ENCODE data around the gene BIRC5.
"Not testable (repeated sequence)": the region's sequence is repeated elsewhere in the genome, so short reads cannot be mapped to it uniquely, and the experiment has no call there.

The BIRC5 gene

DNA sequence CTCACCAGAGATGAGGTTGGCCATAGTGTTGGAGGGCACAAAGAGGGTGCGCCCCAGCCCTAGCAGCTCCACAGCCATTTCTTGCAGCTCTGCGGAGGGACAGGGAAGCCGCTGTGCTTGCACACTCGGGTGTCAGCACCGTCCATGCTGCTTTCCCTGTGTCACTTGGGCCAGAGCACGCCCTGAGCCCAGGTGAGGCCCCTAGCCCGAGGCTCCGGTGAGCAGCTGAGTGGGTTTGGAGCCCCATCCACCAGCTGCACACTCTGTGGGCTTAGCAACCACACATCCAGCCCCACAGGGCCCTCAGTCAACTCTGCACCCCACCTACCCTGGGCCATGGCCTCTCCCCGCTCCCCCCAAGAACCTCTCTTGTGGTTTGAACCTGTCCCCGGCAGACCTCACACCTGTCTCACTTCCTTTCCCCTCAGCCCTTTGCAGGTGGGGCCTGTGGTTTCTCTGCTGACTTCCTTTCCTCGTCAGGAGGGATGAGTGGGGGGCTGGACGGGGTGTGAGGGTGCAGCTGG is 38.1 kb downstream of the BIRC5 start:
- Histone ChIP-seq H3K4me1 (ENCODE audit: control insufficient read depth, insufficient read depth, low read length) (peaks cover 25% of the 10 kb centered on the region), H3K36me3 (ENCODE audit: control insufficient read depth, insufficient read depth, low read length) (no peaks in the 10 kb centered on the region), H3K9me3 (ENCODE audit: control insufficient read depth, low read length) (no peaks in the 10 kb centered on the region), H3K4me3 (ENCODE audit: low read length) (no peak overlapping the region), H3K27me3 (ENCODE audit: control insufficient read depth, insufficient read depth, low read length) (peaks cover 3% of the 10 kb centered on the region), H3K9ac (ENCODE audit: low read length) (no peak overlapping the region)

- Histone ChIP-seq H3K4me1 (ENCODE audit: control insufficient read depth, insufficient read depth, low read length) (peaks cover 25% of the 10 kb centered on the region), H3K9ac (ENCODE audit: low read length) (no peak overlapping the region), H3K27me3 (ENCODE audit: control insufficient read depth, insufficient read depth, low read length) (peaks cover 8% of the 10 kb centered on the region), H3K4me3 (ENCODE audit: low read length) (no peak overlapping the region), H3K36me3 (ENCODE audit: control insufficient read depth, insufficient read depth, low read length) (no peaks in the 10 kb centered on the region), H3K9me3 (ENCODE audit: control insufficient read depth, low read length) (no peaks in the 10 kb centered on the region)
Measured at GRCh38 chr17:78252701-78253635, 38.9 kb downstream of the BIRC5 start.

DNA sequence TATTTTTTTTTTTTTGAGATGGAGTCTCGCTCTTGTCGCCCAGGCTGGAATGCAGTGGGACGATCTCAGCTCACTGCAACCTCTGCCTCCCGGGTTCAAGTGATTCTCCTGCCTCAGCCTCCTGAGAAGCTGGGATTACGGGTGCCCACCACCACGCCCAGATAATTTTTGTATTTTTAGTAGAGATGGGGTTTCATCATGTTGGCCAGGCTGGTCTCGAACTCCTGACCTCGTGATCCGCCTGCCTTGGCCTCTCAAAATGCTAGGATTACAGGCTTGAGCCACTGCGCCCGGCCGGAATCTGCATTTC is 39.5 kb downstream of the BIRC5 start:
- not testable (repeated sequence) for H3K9me3 ChIP-seq (ENCODE audit: control insufficient read depth, low read length); H3K36me3 ChIP-seq (ENCODE audit: control insufficient read depth, insufficient read depth, low read length); H3K4me3 ChIP-seq (ENCODE audit: low read length)
- Histone ChIP-seq H3K9ac (ENCODE audit: low read length) (peak overlapping the region; percentile 83), H3K4me1 (ENCODE audit: control insufficient read depth, insufficient read depth, low read length) (peaks cover 25% of the 10 kb centered on the region), H3K27me3 (ENCODE audit: control insufficient read depth, insufficient read depth, low read length) (peaks cover 11% of the 10 kb centered on the region)

DNA sequence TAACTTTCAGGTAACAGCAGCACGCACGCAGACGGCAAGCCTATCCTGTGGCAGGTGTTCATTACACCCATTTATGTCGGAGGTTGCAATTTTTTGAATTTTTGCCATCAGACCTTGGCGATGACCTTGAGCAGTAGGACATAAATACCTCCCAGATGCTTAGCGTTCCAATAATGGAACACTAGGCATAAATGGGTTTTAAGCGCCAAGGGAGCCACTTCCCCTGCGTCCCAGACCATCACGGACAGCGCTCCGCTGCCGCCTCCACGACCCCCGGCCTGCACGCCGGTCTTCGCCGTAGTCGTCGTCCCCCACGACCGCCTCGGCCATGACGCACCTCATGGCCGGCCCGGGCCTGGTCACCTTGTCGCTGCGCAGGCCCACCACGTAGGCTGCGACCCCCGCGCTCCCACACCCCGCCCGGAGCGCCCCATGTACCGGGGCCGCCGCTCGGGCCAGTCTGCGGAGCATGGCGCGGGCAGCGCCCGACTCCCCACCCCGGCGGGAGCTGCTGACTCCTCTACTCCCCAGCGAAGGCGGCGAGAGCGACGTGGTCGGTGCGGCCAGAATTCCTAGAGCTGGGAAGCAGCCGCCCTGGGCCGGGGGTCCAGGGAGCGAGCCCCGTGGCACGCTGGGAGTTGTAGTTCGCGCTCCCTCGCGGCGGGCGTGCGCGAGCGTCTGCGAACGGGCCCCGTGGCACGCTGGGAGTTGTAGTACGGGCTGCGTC is 40.1 kb downstream of the BIRC5 start:
- Histone ChIP-seq H3K4me1 (ENCODE audit: control insufficient read depth, insufficient read depth, low read length) (peaks cover 25% of the 10 kb centered on the region), H3K9ac (ENCODE audit: low read length) (peak overlapping the region; percentile 83)

GRCh38 chr17:78255029-78255656 is 41.1 kb downstream of the BIRC5 start:
- no peaks in the 10 kb centered on the region for H3K9me3 ChIP-seq (ENCODE audit: control insufficient read depth, low read length)
- H3K4me3 ChIP-seq (ENCODE audit: low read length) = no peak overlapping the region
- peaks cover 11% of the 10 kb centered on the region for H3K27me3 ChIP-seq (ENCODE audit: control insufficient read depth, insufficient read depth, low read length)
- H3K9ac ChIP-seq (ENCODE audit: low read length) = no peak overlapping the region
- H3K36me3 ChIP-seq (ENCODE audit: control insufficient read depth, insufficient read depth, low read length) = no peaks in the 10 kb centered on the region
- H3K4me1 ChIP-seq (ENCODE audit: control insufficient read depth, insufficient read depth, low read length) = peaks cover 25% of the 10 kb centered on the region

More for the DNA sequence above, 40.1 kb downstream of the BIRC5 start:
- H3K27me3 ChIP-seq (ENCODE audit: control insufficient read depth, insufficient read depth, low read length) = peaks cover 11% of the 10 kb centered on the region
- H3K9me3 ChIP-seq (ENCODE audit: control insufficient read depth, low read length) = no peaks in the 10 kb centered on the region
- peak overlapping the region; percentile 84 for H3K4me3 ChIP-seq (ENCODE audit: low read length)
- H3K36me3 ChIP-seq (ENCODE audit: control insufficient read depth, insufficient read depth, low read length) = no peaks in the 10 kb centered on the region

DNA sequence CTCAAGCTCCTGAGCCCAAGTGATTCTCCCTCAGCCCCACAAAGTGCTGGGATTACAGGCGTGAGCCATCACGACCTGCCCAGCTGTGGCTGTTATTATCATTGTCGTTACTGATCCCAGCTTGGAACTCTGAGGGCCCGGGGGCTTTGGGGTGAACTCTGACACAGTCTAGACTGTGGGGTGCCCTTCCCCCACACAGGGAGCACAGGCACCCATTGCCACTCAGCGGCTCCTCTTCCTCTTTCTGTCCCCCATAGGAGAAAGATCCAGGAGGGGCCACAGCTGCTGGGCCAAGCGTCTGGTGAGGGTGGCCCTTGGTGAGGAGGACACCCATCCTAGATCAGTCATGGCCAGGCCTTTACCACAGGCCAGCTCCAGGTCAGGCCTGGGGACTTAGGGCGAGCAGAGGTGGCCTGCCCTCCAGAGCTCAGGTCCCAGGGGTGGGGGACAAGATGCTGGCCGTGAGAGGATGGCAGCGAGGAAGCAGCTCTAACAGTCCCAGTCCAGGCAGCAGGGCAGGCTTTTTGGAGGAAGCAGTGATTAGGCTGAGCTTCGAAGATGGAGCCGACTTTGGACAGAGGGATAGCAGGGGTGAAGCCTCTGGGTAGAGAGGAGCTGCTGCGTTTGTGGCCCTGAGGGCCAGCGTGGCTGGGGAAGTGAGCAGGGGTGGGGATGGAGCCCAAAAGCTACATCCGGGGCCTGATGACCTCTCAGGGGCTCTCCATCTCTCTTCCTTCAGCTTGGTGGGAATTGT is 42.1 kb downstream of the BIRC5 start:
- no peaks in the 10 kb centered on the region for H3K36me3 ChIP-seq (ENCODE audit: control insufficient read depth, insufficient read depth, low read length)
- H3K9ac ChIP-seq (ENCODE audit: low read length) = no peak overlapping the region
- no peak overlapping the region for H3K4me3 ChIP-seq (ENCODE audit: low read length)
- no peaks in the 10 kb centered on the region for H3K9me3 ChIP-seq (ENCODE audit: control insufficient read depth, low read length)
- H3K4me1 ChIP-seq (ENCODE audit: control insufficient read depth, insufficient read depth, low read length) = peaks cover 18% of the 10 kb centered on the region
- peaks cover 11% of the 10 kb centered on the region for H3K27me3 ChIP-seq (ENCODE audit: control insufficient read depth, insufficient read depth, low read length)

DNA sequence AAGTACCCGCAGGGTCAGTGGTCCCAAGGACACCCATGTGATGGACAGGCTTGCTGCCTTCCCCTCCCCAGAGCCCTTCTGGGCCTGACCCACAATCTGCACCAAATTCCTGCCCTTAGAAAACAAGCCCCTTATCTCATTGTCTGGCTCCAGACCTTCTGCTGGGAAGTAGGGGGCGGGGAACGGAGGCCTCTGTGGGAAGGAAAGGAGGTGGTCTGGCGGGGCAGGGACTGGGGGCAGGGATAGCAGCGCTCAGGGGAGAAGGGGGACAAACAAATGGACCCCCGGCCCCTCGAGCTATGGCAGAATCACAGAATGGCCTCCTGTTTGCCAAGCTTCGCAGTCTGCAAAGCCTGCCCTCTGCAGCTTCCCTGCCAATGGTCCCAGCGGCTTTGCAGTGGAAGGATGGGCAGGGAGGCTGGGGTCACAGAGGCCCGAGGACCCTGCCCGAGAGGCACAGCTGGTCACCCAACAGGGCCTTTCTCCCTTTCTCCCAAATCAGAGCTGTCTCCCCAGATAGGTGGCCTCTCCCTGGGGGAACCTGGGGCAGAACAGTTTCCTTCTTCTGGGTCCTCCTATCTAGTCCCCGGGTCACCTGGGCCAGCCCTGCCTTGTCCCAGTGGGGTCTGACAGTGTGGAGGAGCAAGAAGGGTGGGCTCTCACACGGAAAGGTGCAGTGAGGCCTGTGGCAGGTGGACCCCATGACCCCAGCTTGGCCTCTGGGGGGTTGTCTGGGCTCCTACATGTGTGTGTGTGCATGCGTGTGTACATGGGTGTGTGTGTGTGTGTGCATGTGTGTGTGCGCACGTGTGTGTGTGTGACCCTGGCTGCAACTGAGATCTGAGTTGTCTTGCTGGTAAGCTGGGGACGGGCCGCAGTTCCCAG is 42.9 kb downstream of the BIRC5 start:
- H3K9ac ChIP-seq (ENCODE audit: low read length) = no peak overlapping the region
- H3K4me3 ChIP-seq (ENCODE audit: low read length) = no peak overlapping the region
- peaks cover 10% of the 10 kb centered on the region for H3K4me1 ChIP-seq (ENCODE audit: control insufficient read depth, insufficient read depth, low read length)
- H3K27me3 ChIP-seq (ENCODE audit: control insufficient read depth, insufficient read depth, low read length) = peaks cover 11% of the 10 kb centered on the region
- no peaks in the 10 kb centered on the region for H3K36me3 ChIP-seq (ENCODE audit: control insufficient read depth, insufficient read depth, low read length)
- no peaks in the 10 kb centered on the region for H3K9me3 ChIP-seq (ENCODE audit: control insufficient read depth, low read length)

GRCh38 chr17:78257810-78258322 is 43.8 kb downstream of the BIRC5 start:
- Histone ChIP-seq H3K4me1 (ENCODE audit: control insufficient read depth, insufficient read depth, low read length) (peaks cover 5% of the 10 kb centered on the region), H3K27me3 (ENCODE audit: control insufficient read depth, insufficient read depth, low read length) (peaks cover 11% of the 10 kb centered on the region), H3K36me3 (ENCODE audit: control insufficient read depth, insufficient read depth, low read length) (no peaks in the 10 kb centered on the region), H3K9ac (ENCODE audit: low read length) (no peak overlapping the region), H3K9me3 (ENCODE audit: control insufficient read depth, low read length) (no peaks in the 10 kb centered on the region), H3K4me3 (ENCODE audit: low read length) (no peak overlapping the region)

GRCh38 chr17:78258323-78259191 is 44.5 kb downstream of the BIRC5 start:
- no peaks in the 10 kb centered on the region for H3K9me3 ChIP-seq (ENCODE audit: control insufficient read depth, low read length)
- H3K4me1 ChIP-seq (ENCODE audit: control insufficient read depth, insufficient read depth, low read length) = no peaks in the 10 kb centered on the region
- no peak overlapping the region for H3K9ac ChIP-seq (ENCODE audit: low read length)
- H3K36me3 ChIP-seq (ENCODE audit: control insufficient read depth, insufficient read depth, low read length) = no peaks in the 10 kb centered on the region
- H3K27me3 ChIP-seq (ENCODE audit: control insufficient read depth, insufficient read depth, low read length) = peaks cover 11% of the 10 kb centered on the region
- H3K4me3 ChIP-seq (ENCODE audit: low read length) = no peak overlapping the region

GRCh38 chr17:78259192-78259554 is 45.1 kb downstream of the BIRC5 start:
- Histone ChIP-seq H3K9ac (ENCODE audit: low read length) (no peak overlapping the region), H3K36me3 (ENCODE audit: control insufficient read depth, insufficient read depth, low read length) (no peaks in the 10 kb centered on the region), H3K4me3 (ENCODE audit: low read length) (no peak overlapping the region), H3K9me3 (ENCODE audit: control insufficient read depth, low read length) (no peaks in the 10 kb centered on the region), H3K4me1 (ENCODE audit: control insufficient read depth, insufficient read depth, low read length) (no peaks in the 10 kb centered on the region), H3K27me3 (ENCODE audit: control insufficient read depth, insufficient read depth, low read length) (peaks cover 11% of the 10 kb centered on the region)

Data from mucosa of stomach (tissue), 1 donor.